ENCODE data around the gene NTNG2.

The NTNG2 gene

GRCh38 chr9:132161743-132162184 lies at the start of gene NTNG2:
Gene NTNG2 (plus strand): TSS chr9:132162058. CDS start chr9:132166832, 4,774 bp downstream.
- no peak within 1 kb of the TSS for H3K27ac ChIP-seq
- peaks cover 50% of the 10 kb centered on the region for H3K27me3 ChIP-seq (replicated peaks)
- H3K4me3 ChIP-seq (ENCODE audit: low read depth, low read length) = peak within 1 kb of the TSS; percentile 61
- H3K36me3 ChIP-seq (replicated peaks) = no peaks in the 10 kb centered on the region
- TF ChIP-seq CTCF (IDR thresholded peaks at IDR 0.05; ENCODE audit: low read depth, low read length, missing control alignments) = no peak
- DNase-seq = no peak
- in situ Hi-C loops (cut with HindIII; ENCODE audit: low pct_ligation_motif_present, low sequenced_read_pairs) = no loop called here

GRCh38 chr9:132114102-132114707 lies 47.7 kb upstream of the NTNG2 start:
- Histone ChIP-seq H3K27me3 (replicated peaks) (peaks cover 1% of the 10 kb centered on the region), H3K4me3 (ENCODE audit: low read depth, low read length) (no peak overlapping the region), H3K27ac (no peak overlapping the region), H3K36me3 (replicated peaks) (no peaks in the 10 kb centered on the region)
- in situ Hi-C loops (cut with HindIII; ENCODE audit: low pct_ligation_motif_present, low sequenced_read_pairs) = no loop called here
- DNase-seq = peak; percentile 16
- TF ChIP-seq CTCF (IDR thresholded peaks at IDR 0.05; ENCODE audit: low read depth, low read length, missing control alignments) = no peak

GRCh38 chr9:132116583-132116982 lies 45.3 kb upstream of the NTNG2 start:
- Histone ChIP-seq H3K36me3 (replicated peaks) (no peaks in the 10 kb centered on the region), H3K27me3 (replicated peaks) (peaks cover 3% of the 10 kb centered on the region), H3K4me3 (ENCODE audit: low read depth, low read length) (no peak overlapping the region), H3K27ac (no peak overlapping the region)
- in situ Hi-C loops (cut with HindIII; ENCODE audit: low pct_ligation_motif_present, low sequenced_read_pairs) = no loop called here
- TF ChIP-seq CTCF (IDR thresholded peaks at IDR 0.05; ENCODE audit: low read depth, low read length, missing control alignments) = no peak
- DNase-seq = no peak

GRCh38 chr9:132117694-132118093 lies 44.2 kb upstream of the NTNG2 start:
- in situ Hi-C loops (cut with HindIII; ENCODE audit: low pct_ligation_motif_present, low sequenced_read_pairs) = no loop called here
- DNase-seq = no peak
- TF ChIP-seq CTCF (IDR thresholded peaks at IDR 0.05; ENCODE audit: low read depth, low read length, missing control alignments) = no peak
- Histone ChIP-seq H3K27me3 (replicated peaks) (peaks cover 4% of the 10 kb centered on the region), H3K27ac (no peak overlapping the region), H3K4me3 (ENCODE audit: low read depth, low read length) (no peak overlapping the region), H3K36me3 (replicated peaks) (no peaks in the 10 kb centered on the region)

- H3K4me3 ChIP-seq (ENCODE audit: low read depth, low read length) = no peak overlapping the region
- H3K27ac ChIP-seq = no peak overlapping the region
- TF ChIP-seq CTCF (IDR thresholded peaks at IDR 0.05; ENCODE audit: low read depth, low read length, missing control alignments) = no peak
- H3K27me3 ChIP-seq (replicated peaks) = peaks cover 36% of the 10 kb centered on the region
- no peak for DNase-seq
- in situ Hi-C loops (cut with HindIII; ENCODE audit: low pct_ligation_motif_present, low sequenced_read_pairs) = no loop called here
- H3K36me3 ChIP-seq (replicated peaks) = no peaks in the 10 kb centered on the region
These were observed 40.8 kb upstream of the NTNG2 start for GRCh38 chr9:132121021-132121420.

GRCh38 chr9:132124800-132125199 lies 37.1 kb upstream of the NTNG2 start:
- Histone ChIP-seq H3K36me3 (replicated peaks) (no peaks in the 10 kb centered on the region), H3K27me3 (replicated peaks) (peaks cover 58% of the 10 kb centered on the region)

More at GRCh38 chr9:132124800-132125199, 37.1 kb upstream of the NTNG2 start:
- in situ Hi-C loops (cut with HindIII; ENCODE audit: low pct_ligation_motif_present, low sequenced_read_pairs) = no loop called here
- Histone ChIP-seq H3K4me3 (ENCODE audit: low read depth, low read length) (no peak overlapping the region), H3K27ac (no peak overlapping the region)
- TF ChIP-seq CTCF (IDR thresholded peaks at IDR 0.05; ENCODE audit: low read depth, low read length, missing control alignments) = no peak
- DNase-seq = no peak
